SU-DHL-6 (cell line): ENCODE data around the gene MYH6.

Source experiments
- CTCF ChIP-seq: fragments of 200-600 bp; sonication (generic); IDR thresholded peaks from one replicate; pipeline ENCODE4 v1.5.1; 2017; ENCODE audit warnings: antibody characterized with exemption, mild to moderate bottlenecking, low read length, moderate library complexity; ENCODE audit not compliant: insufficient read depth, poor library complexity, severe bottlenecking
- EZH2phosphoT487 ChIP-seq: fragments of 200-600 bp; sonication (generic), shearing (Covaris generic); conservative IDR thresholded peaks from 2 replicates; pipeline ENCODE4 v1.6.1; 2018; ENCODE audit warnings: mild to moderate bottlenecking, antibody characterized with exemption, low read length, moderate library complexity, mixed read lengths

GRCh38 chr14:23386999-23387398 is 21.1 kb downstream of the MYH6 start:
- no peak for TF ChIP-seq CTCF
- TF ChIP-seq EZH2phosphoT487 = no peak
